HG03108 (cell line): Measurements from ENCODE around the gene ASIC1.
A peak's percentile ranks its signal among the peaks of the same experiment; 100 is the strongest.

Source experiments
- ATAC-seq: cut with Tn5 transposase; IDR thresholded peaks from one replicate; pipeline ENCODE4 v1.9.1; 2021; ENCODE audit warnings: moderate library complexity; ENCODE audit not compliant: unreplicated experiment

The ASIC1 gene

GRCh38 chr12:50105913-50106450, 48.6 kb downstream of the ASIC1 start:
- ATAC-seq = no peak

DNA sequence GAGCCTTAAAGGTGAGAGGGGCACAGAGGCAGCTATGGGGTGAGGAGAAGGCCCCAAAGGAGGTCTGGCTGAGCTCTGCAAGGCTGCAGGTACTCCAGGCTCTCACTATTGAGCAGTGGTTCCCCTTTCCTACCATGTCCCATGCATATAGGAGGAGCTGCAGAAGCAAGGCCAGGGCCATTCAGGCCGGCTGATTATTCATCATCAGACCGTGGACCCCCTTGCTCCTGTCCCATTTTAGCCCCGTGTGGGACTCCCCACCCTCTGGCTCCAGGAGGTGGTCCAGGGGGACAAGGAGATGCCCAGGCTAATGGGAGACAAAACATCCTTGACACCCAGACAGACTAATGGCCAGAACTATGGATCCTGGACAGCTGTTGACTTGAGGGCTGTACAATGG, 49.5 kb downstream of the ASIC1 start:
- no peak for ATAC-seq

DNA sequence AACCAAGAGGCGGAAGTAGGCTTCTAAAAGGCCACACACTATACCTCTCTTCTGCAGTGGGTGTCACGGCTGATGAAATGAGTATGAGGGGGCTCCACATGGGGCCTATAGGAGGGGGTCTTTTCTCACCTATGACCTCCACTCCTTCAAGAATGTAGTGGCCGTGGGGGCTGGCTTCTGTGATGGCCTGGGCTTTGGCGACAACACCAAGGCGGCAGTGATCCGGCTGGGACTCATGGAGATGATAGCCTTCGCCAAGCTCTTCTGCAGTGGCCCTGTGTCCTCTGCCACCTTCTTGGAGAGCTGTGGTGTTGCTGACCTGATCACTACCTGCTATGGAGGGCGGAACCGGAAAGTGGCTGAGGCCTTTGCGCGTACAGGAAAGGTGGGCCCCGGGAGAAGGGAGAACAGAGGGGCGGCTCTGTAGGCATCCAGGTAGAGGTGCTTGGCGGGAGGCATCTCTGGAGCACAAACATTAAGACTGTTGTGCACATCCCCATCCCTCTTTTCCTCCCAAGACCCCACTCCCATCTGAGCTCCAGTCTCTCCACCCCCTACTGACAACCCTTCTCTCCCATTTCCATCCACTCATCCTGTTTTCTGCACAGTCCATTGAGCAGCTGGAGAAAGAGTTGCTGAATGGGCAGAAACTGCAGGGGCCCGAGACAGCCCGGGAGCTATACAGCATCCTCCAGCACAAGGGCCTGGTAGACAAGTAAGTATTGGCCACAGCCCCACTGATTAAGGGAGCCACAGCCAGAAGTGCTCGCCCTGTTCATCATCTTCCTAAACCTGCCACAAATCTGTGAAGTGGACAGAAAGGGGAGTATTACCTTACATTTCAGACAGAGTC, 50.2 kb downstream of the ASIC1 start:
- ATAC-seq = no peak

GRCh38 chr12:50109319-50109718, 51.9 kb downstream of the ASIC1 start:
- no peak for ATAC-seq

DNA sequence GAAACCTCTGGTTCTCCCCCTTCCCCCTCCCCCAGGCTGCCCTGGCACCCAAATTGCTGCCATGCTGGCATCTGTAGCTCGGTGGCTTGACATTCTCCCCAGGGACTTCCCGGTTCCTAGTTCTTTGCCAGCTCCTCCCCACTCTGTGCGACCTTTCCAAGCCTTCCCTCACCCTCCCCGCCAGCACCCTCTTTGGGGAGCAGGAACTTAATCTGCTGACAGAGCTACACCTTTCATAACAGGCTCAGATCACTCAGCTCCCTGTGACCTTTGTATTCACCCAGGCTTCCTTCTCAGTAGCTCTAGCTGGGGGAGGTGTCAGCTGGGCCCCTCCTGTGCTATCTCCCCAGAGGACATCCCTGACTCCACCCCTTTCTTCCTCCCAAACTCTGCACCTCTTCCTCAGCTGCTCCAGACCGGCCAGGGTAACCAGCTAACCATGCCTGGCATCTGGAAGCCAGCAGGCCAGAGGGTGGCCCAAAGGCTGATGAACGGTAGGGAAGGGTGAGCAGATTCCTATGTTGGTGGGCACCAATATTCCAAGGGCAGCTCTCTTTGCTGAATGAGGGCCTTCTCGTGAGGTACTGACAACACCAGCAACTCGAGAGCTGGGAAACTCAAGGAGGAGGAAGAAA, 52.8 kb downstream of the ASIC1 start:
- ATAC-seq = no peak

DNA sequence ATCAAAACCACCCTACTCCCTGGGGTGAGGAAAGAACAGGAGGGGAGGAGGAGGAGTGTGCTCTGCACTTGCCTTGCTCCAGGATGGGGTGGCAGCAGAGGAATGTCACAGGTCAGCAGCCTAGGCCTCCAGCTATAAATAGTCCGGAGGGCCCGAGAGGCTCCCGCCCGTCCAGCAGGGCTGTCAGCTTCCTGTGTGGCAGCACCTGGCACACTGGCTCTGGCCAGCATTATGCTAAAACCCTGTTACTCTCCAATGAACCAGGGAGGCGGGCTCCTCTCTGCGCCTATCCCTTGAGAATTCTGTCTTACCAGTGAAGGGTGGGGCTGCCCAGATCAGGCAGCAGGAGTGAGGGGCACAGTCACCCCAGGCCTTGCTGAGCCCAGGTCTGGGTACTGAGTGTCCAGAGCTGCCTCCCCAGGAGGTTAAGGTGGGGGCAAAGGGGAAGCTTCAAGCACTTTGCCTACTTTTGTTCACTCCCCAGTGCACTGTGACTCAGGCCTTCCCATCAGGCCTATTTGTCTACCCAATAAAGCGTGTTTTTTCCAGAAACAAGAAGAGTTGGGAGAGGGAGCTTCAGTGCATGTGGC, 53.5 kb downstream of the ASIC1 start:
- peak; percentile 27 for ATAC-seq

GRCh38 chr12:50111395-50111692, 53.9 kb downstream of the ASIC1 start:
- ATAC-seq = no peak

GRCh38 chr12:50111693-50112455, 54.5 kb downstream of the ASIC1 start, which contains the start of gene COX14:
Gene COX14, plus strand, starts transcription at chr12:50112236. Its CDS starts 7,808 bp downstream, at chr12:50120044.
- ATAC-seq = peak; percentile 77

GRCh38 chr12:50112456-50113218, 55.2 kb downstream of the ASIC1 start:
- no peak for ATAC-seq

DNA sequence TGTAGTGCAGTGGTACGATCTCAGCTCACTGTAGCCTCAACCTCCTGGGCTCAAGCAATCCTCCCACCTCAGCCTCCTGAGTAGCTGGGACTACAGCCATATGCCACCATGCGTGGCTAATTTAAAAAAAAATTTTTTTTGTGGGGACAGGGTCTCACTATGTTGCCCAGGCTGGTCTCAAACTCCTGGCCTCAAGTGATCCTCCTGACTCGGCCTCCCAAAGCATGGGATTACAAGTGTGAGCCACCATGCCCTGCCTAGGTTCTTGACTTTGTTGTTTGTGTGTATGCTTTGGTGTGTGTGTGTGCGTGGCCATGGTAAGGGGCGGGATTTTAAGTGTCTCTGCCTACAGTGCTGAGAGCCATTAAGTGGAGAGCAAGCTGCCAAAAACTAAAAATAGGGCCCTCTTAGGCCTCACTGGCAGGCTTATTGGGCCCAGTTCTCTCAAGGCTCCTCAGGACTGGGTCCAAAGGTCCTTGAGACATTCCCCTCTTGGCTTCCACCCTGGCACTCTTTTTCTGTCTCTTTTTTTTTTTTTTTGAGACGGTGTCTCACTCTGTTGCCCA, 59.7 kb downstream of the ASIC1 start:
- ATAC-seq = no peak

DNA sequence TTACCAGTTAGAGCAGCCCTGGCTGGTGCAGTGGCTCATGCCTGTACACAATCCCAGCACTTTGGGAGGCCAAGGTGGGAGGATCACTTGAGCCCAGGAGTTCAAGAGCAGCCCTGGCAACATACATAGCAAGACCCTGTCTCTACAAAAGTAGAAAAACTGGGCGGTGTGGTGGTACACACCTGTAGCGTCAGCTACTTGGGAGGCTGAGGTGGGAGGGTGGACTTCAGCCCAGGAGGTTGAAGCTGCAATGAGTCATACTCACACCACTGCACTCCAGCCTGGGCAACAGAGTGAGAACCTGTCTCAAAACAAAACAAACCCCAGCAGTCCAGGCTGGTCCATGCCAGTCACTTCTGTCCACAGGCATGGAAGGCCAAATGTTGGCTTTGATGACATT, 62.0 kb downstream of the ASIC1 start:
- ATAC-seq = no peak

DNA sequence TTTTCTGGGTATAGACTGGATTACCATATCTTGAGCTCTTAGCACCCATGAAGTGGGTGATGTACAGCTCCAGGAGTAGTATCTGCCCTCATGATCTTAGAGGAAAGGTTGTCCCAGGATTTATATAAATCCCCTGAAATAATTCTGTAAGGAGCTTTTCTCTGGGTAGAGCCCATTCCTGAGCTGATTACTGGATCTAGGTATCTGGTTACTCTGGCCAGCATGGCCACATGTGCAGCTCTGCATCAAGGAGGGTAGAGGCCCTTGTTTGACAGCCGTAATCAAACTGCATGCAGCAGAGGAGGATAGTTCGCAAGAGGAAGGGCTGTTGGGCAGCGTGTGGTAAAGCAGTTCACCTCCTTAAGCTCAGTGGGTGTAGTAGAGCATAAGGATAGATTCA, 63.1 kb downstream of the ASIC1 start:
- no peak for ATAC-seq

DNA sequence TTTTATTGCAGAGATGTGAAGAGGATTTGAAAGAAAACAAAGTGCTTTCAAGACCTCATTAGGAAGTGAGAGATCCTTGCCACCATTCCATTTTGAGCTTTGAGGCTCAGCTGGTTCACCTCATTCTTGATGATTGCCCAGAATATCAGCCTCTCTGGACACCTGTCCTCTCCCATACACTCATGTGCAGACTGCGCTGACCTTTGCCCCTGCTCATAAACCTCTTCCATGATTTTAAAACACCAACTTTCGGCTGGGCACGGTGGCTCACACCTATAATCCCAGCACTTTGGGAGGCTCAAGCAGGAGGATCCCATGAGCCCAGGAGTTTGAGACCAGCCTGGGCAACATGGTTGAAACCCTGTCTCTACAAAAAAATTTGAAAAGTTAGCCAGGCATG, 63.6 kb downstream of the ASIC1 start:
- ATAC-seq = no peak

- no peak for ATAC-seq
These were observed 64.2 kb downstream of the ASIC1 start for GRCh38 chr12:50121641-50122040.

DNA sequence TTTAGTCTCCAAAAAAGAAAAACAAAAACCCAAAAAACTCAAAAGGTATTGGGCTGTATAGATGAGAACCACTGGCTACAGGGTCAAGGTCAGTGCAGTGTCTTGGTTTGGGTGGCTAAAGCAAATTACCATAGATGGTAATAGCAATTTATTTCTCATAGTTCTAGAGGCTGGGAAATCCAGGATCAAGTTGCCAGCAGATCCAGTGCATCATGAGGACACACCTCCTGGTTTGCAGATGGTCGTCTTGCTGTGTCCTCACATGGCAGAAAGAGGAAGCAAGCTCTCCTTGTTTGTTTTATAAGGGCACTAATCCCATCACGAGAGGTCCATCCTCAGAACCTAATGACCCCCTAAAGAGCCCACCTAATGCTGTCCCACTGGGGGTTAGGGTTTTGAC, 65.8 kb downstream of the ASIC1 start:
- no peak for ATAC-seq

GRCh38 chr12:50127546-50127945, 70.2 kb downstream of the ASIC1 start:
- ATAC-seq = no peak

DNA sequence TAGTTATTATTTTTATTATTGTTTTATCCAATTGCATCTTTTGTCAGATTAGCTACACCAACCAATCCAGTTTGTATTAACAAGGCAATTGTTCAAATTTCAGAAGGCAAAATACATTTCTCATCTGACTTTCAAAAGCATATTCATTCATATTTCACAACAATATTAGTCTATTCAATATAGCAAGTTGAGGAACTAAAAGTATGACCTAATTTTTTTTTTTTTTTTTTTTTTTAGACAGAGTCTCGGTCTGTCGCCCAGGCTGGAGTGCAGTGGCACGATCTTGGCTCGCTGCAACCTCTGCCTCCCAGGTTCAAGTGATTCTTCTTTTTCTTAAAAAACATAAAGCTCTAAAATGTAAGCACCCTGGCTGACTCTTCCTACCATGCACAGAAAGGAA, 71.9 kb downstream of the ASIC1 start:
- ATAC-seq = no peak

GRCh38 chr12:50132505-50133135, 75.2 kb downstream of the ASIC1 start:
- no peak for ATAC-seq
